HS-5 (cell line): ENCODE data around the gene SH3RF2.

Experiments
- DNase-seq: peaks from one replicate; pipeline ENCODE4 v3.0.0-alpha.2; 2012; ENCODE audit warnings: low read depth

The SH3RF2 gene

DNA sequence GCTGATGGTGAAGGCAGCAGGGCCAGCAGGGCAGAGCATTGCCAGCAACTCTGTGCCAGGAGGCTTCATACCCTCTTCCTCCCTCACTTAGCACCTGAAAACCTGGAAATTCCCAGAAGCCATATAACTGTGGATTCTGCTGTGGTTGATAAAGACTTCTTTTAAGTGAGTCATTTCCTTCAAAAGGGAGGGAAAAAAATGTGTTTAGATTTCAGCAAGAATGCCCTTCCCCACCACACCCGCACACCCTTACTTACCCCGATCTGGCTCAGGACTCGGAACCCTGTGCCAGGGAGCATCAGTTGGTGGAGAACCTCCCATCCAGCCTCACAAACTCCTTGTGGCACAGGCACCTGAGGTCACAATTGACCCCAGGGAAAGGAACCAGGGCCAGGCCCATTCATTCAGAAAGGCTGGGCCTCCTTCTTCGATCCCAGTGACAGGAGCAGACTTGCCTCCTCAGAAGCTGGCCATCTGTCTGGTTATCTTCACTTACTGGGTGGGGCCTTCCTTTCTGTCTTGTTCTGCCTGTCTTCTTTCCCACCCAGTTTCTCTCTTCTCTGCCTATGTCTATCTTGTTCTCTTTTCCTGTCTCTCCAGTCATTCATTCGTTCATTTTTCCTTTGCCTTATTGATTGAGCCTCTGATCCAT lies 106.4 kb downstream of the SH3RF2 start:
- DNase-seq: peak; percentile 59

DNA sequence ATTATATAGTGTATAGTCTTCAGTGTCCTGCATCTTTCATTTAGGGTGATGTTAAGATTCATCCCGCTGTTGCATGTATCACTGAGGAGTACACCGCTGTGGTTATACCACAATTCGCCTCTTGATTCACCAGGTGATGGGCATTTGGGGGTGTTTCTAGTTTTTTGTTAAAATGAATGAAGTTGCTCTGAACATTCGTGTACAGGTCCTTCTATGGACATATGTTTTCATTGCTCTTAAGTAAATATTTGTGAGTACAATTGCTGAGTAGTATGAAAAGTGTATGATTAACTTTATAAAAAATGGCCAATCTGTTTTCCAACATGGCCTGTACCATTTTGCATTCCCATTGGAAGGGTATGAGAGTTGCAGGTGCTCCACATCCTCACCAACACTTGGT lies 107.3 kb downstream of the SH3RF2 start:
- no peak for DNase-seq

- no peak for DNase-seq
Observed at GRCh38 chr5:146047396-146047795, 111.0 kb downstream of the SH3RF2 start.

DNA sequence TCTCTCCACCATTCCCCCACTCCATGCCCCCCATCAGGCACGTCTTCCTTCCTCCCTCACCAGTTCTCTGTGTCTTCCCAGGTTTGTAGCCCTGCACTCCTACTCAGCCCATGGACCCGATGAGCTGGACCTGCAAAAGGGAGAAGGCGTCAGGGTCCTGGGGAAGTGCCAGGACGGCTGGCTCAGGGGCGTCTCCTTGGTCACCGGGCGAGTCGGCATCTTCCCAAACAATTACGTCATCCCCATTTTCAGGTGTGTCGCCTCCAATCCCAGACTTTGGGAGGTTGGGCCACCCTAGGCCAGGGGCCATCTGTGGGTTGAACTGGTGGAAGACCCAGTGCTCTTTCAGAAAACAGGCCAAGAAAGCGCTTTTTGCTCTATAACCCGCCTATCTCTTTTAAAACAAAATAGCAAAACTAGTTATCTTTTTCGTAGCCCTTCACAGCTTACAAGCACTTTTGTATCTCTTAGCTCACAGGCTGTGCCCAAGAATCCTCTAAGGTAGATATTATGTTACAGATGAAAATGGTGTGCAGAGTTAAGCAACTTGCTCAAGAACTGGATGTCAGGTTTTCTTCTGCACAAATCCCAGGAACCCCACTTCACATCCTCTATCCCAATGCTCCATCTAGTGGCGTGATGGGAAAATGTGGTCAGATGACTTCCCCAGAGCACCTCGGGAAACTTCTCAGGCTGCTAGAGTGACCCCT lies 112.8 kb downstream of the SH3RF2 start:
- peak; percentile 39 for DNase-seq

GRCh38 chr5:146049704-146050026 lies 113.3 kb downstream of the SH3RF2 start:
- DNase-seq: no peak

- DNase-seq: no peak
Observed at GRCh38 chr5:146050086-146050485, 113.7 kb downstream of the SH3RF2 start.

DNA sequence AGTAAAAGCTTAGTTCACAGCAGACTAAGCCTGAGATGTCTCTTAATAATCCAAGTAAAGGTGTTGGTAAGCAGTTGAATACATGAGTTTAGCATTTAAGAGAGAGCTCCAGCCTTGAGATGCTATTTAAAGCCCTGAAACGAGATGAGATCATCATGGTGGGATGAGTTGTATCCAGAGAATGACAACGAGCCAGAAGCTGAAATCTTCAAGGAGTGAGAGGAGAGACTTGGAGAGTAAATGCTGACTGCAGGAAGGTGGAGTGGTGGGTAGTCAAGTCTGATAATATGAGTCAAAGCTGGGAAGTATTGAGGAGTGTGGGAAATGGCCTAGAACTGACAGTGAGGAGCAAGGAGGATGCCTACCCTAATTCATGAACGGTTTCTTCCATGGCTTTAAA lies 115.3 kb downstream of the SH3RF2 start:
- no peak for DNase-seq

DNA sequence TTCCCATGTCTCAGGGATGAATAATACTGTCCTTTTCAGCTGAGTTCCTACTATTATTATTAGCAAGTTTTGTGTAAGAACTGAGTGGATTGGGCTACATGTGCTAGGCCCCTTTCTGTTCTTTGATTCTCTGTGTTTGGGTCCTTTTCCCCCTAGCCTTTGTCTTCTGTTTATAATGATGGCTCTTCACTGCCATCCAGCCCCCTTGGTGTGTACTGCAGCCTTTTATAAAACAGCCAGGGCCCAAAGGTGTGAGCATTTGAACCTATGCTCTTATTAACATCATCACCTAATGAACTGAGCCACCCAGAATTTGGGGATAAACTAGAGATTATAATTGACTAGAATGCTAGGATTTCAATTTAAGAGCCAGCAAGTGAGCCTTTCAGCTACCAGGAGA lies 116.4 kb downstream of the SH3RF2 start:
- no peak for DNase-seq

DNA sequence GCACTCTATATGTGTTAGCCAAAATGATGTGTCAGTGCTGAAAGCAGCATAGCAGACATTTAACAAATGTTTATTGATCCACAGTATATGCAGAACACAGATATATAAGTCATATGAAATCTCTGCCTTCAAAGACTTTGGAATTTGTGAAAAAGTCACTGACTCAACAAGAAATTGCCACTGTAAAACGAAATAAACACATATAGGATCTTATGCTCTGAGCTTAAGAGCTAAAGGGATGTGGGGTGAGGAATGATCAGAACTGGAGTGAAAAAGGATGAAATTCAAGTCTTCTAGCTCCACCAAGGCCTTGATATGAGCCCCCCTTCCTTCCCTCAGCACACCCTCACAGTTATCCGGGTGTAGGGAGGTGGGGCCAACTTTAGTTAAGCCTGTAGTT lies 119.1 kb downstream of the SH3RF2 start:
- DNase-seq: no peak

- DNase-seq: no peak
Observed at GRCh38 chr5:146059460-146060220, 123.3 kb downstream of the SH3RF2 start.

GRCh38 chr5:146060221-146060585 lies 123.8 kb downstream of the SH3RF2 start:
- DNase-seq: no peak

DNA sequence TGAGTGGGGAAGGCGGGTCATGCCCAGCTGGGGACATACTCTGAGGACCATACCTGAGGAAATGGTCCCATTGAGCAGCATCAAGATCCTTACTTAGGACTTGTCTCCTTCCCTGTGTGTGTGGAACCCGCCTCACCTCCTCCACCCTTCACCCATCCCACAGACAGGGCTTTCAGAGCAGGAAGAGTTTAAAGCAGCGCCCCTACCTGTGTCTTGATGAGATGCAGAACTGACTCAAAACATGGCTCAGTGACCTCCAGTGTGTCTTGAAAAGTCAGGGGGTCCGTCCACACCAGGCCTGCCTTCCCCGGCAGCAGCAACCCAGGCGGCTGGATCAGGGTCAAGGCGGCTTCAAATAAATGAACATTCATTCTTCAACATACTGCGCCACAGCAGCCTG lies 130.6 kb downstream of the SH3RF2 start:
- no peak for DNase-seq

DNA sequence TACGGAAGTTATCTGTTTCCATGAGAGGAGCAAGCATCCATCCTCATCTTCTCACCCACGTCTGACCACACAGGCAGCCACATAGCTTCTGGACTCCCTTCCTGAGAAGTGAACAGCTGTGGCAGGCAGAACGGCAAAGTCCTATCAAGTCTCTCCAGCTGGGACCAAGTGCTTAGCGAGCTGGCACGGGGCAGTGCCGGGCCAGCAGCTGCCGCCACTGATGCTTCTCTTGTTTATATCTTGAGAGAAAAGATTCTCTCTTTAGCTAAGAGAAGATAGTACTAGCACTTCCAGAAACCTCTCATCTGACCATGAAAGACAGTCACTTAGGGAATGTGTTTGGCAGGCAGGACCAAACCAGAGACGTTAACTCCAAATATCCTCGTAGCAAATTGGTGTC lies 131.8 kb downstream of the SH3RF2 start:
- DNase-seq: no peak

- no peak for DNase-seq
Observed at GRCh38 chr5:146068977-146069779, 132.8 kb downstream of the SH3RF2 start.

DNA sequence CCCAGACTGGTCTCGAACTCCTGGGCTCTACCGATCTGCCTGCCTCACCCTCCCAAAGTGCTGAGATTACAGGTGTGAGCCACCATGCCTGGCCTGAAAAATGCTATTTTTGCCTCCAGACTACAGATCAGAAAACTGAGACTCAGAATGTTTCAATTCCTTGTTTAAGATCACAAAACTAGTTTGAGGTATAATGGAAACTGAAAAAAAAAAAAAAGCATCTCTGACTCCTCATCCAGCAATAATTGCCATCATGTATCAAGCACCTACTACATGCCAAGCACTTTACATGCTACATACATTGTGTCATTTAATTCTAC lies 133.4 kb downstream of the SH3RF2 start:
- no peak for DNase-seq

DNA sequence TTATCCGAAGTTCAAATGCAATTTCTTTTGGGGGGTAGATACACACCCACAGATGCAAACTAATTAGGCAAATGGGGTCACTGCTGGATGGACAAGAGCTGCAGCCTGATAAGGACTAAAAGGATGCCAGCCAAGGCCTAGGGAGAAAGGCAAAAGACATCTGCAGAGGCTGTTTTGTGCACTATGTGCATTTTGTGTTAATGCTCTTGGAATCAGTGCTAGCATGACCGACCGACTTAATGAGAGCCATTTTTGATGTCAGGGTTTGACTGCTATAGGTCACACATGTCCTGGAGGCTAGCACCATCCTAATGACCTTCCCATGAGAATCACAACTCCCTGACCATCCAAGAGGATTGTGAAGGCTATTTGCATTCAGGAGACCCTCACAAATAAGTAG lies 134.4 kb downstream of the SH3RF2 start:
- no peak for DNase-seq

DNA sequence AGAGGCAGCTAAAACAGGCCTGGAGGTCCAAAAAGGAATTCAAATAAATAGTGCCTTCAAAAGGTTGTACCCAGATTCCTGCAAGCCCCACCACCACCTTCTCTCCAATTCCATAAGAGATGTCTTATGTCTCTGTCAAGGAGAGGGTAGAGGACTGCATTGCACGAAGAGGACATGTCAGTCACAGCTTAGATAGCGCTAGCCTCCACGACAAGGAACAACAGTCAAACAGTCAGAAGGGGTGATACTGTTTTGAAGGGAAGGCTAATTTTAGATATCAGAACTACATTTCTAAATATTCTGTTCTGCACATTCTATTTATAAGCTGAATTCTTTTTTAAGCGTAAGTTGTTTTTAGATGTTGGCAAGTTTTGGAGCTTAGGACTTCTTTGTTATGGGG lies 134.8 kb downstream of the SH3RF2 start:
- no peak for DNase-seq

- DNase-seq: no peak
Observed at GRCh38 chr5:146072595-146072994, 136.2 kb downstream of the SH3RF2 start.

- DNase-seq: no peak
Observed at GRCh38 chr5:146073239-146073900, 137.0 kb downstream of the SH3RF2 start.

- no peak for DNase-seq
Observed at GRCh38 chr5:146076028-146076427, 139.7 kb downstream of the SH3RF2 start.

- no peak for DNase-seq
Observed at GRCh38 chr5:146076455-146076854, 140.1 kb downstream of the SH3RF2 start.

DNA sequence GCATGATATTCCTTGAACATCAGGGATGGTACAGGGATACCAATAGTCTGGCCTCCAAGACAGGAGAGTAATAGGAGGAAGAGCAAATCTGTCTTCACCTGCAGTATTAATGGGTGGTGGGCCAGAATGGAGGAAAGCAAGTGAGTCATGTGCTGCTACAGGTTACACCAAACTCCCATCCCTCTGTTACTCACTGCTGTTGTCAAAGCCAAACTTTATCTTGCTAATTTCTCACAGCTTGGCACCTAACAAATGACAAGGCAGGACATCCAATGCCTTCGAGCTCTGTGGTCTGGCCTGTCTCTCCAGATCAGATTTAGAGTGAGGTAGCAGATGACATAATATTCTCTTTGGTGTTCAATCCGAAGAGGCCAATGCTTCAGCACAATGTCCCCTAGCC lies 142.2 kb downstream of the SH3RF2 start:
- DNase-seq: no peak
